ENCODE measurements around the gene NUDCD3.

NUDCD3 gene

DNA sequence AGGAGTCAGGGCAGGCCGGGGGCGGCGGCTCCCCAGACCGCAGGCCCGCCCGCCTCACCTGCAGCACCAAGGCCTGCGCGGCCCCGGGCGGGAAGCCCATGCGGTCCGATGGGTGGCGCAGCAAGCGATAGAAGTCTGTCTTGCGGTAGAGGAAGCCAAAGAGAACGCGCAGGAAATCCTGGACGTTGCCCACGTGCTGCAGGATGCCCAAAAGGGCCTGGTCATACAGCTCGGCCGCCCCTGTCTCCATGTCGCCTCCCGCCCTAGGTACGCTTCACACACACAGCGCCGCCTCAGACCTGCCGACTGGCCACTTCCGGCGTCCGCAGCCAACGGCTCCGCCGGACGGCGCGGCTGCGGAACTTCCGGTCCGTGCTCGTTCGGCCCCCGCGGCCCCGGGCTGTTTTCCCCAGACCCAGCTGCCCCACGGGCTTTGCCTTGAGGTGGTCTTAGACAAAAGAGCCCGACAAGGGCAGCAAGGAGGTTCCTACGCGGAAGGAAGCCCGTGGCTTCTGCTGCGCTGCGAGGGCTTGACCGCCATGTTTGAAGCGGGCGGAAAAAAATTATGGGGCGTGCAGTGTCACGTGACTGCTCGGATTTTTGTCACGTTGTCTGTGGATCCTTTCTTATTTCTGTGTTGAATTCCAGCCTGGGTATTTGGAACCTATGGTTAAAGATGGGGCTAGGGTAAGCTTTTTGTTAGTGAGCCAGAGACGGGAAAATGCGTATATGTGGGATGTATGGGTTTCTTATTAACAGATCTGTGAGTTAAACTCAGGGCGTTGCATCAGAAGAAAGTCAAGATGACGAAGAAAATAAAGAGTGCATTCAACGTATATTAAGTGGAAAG is at the start of gene NUDCD3:
Gene NUDCD3, minus strand, starts transcription at position 308 of the 850 bp plus-strand sequence. Its CDS starts 58 bp downstream, at position 250.
- peak; percentile 87 to 94 for DNase-seq

DNA sequence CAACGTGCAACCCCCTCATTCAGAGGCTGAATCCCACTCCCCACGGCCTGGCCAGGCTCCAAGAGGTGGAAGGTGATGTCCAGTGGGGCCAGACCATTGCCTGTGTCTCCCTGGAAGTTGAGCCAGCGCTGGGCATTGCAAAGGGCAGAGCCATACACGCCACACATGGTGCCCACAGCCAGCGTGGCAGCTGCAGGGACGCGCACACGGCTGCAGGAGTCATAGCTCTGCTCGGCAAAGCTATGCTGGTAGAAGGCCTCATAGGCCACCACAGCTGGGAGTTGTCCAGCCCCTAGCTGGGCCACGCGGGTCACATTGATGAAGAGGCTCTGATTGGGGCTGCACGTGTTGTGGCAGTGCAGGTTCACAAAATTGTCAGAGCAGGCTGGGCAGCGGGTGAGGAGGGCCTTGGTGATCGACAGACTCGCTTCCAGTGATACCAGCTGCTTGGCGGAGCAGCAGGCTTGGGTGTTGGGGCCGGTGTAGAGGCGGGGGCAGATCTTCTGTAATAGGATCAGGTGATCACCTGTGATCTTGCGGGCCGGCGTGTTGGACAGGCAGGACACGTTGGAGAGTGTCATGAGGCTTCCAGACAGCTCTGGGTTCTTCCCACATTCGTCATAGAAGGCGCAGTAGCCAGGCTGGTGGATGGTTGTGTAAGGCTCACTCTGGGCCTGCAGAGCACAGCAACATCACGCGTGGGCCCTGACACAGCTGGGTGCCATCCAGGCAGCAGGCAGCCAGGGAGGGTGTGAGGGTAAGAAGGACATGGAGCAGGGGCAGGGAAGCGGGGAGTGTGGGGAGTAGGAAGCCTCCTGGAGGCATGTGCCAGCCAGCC is 49.4 kb upstream of the NUDCD3 start:
- no peak for DNase-seq

DNA sequence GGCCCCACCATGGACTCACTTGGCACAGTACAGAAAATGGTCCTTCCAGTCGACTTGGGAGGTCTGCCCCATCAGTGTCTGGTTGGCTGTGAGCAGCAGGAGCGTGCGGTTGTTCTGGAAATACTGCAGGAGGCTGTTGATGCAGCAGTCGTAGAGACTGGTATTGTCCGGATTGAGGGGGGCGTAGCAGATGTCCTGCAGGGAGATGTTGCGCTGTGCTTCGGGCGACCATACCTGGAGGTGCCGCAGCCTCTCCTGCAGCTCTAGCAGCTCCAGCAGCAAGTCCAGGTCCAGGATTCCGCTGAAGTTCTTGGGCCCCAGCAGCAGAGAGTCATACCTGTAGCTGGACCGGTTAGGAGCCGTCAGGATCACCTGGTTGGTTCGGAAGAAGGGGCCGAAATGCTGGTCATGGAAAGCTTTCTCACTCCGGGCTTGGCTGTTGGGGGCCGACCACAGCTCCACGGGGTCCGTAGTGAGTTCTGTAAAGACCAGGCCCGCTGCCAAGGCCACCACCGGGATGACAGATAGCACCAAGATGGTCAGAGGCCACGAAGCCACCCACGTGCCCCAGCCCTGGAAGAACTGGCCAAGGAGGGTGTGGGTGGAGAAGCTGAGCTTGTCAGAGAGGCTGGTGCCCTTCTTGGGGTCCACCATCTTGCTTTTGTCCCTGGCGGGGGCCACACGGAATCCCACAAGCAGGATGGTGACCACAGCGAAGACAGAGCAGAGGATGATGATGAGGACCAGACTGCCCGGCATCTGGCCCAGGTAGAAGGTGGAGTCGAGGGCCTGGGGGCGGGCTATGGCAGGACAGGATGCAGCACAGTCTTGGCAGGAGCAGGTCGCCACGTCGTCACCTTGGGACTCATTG is 48.6 kb upstream of the NUDCD3 start:
- DNase-seq = no peak

DNA sequence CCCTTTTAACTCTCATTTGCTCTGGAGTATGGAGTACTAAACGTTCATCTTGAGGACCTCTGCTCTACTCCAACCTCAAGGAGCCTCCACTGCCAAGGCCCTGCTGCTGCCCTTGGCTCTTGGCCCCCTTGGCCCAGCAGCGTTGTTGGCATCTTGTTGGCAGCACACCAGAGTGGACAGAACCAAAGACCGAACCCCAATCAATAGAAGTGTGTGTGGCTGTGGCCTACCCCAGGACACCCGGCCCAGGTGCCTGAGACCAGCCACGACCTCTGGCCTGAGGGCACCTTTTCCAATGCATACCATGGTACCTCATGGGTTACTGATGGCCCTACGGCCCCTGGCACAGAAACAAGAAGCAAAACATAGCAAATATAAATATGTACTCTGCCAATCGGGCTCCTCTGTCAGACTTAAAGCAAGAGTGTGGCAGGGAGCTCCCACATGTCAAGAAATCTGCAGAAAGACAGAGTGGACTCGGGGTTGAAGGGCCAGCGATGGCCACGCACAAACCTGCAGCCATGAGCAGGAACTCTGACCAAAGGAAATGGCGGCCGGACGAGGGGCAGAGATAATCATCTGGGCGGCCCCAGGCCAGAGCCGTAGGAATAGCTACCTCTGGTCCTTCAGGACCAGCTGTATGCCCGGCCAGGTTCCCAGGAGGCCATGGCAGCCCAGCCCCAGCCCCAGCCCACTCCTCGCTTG is 47.8 kb upstream of the NUDCD3 start:
- DNase-seq = no peak

DNA sequence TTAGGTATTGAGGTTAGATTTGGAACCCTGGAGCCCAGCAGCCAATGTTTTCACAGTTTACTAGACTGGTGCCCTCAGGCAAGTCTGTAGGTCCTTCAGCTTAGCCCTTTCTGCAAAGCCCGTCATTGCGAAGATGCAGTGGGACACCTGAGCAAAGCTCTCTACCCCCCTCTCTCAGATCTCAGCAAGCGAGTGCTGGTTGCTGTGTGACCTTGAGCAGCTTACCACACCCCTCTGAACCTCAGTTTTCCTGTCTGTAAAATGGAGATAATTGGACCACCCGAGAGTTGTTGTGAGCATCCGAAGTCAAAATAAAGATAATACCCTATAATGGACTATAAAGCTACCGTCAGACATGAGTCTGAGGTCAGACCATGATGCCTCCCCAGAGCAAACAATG is 47.0 kb upstream of the NUDCD3 start:
- no peak for DNase-seq

DNA sequence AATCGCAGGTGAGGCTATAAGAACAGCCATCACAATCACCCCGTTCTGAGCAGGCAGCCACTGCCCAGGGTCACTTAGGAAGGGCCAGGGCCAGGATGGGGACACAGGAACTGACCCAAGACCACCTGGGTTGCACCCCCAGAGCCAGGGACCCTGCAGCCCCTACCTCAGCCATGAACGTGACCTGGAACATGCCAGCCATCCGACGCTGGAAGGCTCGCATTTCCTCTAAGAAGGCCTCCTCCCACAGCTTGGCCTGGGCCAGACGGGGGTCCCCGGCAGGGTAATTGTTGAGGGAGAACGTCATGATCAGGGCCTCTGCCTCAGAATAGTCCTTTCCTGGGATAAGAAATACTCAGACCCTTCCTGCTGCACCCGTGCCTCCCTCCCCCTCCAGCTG is 45.6 kb upstream of the NUDCD3 start:
- no peak for DNase-seq

DNA sequence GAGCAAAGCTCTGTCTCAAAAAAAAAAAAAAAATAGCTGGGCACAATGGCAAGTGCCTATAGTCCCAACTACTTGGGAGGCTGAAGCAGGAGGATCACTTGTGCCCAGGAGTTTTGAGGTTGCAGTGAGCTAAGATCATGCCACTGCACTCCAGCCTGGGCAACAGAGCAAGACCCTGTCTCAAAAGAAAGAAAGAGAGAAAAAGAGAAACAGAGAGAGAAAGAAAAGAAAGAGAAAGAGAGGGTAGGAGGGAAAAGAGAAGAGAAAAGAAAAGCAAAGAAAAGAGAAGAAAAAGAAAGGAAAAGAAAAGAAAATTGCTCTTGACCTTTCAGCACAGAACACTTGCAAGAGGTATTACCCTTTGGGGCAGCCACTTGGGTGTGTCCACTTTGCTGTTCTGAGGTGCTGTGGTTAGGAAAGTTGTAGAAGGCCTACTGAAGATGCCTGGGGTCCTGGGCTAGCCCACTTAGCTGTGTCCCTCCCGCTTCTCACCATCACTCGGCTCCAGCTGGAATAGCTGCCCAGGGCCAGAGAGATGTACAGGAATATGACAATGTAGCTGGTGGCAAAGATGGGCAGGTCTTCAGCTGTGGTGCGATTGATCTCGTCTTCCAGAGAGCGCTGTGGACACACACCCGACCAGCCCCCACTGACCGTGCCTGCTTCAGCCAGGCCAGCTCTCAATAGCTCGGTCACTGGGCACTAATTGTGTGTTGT is 45.0 kb upstream of the NUDCD3 start:
- DNase-seq = no peak

DNA sequence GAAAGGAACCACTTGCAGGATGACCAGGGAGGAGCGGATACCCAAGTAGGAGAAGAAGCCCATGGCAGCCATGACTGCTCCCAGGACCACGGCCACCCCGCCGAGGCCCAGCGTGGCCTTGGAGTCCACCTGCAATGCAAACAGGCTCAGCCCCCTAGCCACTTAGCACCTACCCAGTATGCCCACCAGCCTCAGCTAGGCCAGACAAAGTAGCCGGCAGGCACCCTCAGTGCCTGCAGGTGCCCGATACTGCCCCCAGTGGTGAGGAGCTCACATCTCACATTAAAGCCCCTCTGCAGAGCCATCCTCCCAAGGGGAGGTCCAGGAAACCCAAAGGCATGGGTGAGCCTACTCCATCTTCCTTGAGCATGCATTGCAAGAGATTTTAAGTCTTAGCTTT is 44.0 kb upstream of the NUDCD3 start:
- DNase-seq = peak; percentile 73 to 80

DNA sequence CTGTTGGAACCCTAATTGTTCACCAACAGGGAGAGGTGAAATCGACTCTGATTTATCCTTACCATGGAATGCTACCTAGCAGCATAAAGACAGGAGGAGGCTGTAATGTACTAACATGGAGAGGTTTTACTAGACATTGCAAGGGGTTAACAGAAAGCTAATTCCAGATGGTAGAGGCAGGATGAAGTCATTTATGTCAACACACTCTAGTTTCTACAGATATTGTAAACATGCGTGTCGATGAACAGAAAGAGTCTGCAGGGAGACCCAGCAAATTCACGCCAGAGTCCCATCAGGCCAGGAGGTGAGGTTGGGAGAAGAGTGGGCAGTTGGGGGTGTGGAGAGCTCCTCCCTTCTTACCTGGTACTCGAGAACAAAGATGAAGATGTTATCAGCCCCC is 43.6 kb upstream of the NUDCD3 start:
- no peak for DNase-seq

DNA sequence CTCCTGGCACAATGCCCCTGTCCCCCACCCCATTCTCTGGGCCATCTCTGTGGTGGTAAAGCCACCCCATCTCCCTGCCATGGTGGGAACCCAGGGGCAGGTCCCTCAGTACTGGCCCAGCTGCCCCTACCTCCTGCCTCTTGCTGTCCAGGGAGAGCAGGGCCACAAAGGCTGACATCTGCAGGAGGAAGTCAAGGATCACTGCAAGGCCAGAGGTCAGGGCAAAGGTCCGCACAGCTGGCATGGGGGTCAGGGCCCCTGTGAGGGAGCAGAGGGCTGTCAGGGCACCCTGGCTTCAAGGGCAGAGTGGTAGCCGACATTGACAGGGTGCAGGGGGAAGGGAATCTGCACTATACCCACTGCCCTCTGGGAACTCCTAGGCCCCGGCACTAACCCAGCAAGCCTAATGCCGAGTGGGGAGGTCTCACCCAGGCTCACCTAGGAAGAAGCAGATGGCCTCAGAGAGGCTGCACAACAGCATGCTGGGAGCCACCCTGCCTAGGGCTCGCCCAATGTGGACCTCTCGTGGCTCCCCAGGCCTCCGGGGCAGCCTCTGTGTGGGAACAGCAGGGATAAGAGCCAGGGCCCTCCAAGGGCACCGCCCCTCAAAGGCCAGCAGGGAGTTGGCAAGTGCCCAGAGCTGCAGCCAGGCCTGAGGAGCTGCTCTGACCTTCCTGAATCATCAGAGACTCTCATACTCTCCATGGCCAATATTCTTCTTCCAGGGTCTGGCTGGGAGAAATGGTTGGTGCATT is 43.0 kb upstream of the NUDCD3 start:
- no peak for DNase-seq

DNA sequence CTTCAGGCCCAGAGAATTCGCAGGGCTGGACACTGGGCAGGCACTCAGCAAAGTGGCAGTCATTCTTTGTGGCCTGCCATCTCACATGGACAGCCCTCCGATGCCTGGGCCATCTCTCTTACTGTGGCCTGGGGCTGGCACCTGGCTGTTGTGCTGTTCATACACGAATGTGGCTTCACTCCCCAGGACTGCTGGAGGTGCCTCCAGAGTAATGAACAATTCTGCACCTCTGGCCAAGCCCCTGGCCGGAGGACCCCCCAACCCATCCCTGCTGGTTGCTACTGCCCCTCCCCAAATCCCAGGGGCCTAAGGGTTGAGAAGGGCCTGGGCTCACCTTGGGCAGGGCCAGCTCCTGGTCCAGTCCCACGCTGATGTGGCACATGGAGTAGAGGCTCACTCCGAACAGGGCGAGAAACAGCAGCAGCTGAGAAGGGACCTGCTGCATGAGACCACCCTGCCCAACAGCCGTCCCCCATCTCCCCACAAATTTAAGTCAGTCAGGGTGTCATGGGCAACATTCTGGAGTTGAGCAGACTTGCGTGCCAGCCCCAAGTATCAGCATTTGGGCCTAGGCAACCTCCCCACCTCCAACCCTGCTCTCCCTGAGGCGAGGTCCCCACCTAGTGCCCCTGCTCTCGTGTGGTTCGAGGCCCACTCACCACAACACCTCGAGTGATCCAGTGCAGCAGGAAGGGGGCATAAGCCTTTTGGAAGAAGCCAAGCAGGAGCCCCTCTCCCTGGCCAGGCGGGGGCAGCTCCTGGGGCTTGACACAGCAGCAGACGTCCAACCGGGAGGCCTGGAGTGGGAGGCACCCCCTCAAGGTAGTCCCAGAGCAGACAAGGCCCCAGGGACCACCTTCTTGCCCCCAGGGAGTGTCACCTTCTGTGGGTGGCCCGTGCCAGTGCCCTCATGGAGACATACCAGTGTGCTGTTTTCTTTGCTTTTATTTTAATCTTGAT is 41.2 kb upstream of the NUDCD3 start:
- DNase-seq = no peak

DNA sequence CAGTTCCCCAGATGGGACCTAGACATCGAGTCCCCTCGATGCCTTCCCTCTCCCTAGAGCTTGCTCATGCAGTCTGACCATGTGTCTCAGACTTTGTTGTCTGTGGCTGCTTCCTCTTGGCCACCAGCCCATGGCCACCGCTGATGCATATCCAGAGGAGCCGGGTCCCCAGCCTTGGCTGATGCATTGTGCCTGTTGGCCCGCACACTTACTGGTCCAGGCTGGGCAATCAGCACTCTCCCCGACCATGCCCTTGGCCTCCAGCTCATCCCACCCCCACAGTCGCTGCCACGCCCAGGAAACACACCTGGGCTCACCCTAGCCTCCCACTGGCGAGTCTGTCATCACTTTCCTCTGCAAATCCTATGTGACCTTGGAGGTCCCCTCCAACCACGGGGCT is 40.5 kb upstream of the NUDCD3 start:
- no peak for DNase-seq

DNA sequence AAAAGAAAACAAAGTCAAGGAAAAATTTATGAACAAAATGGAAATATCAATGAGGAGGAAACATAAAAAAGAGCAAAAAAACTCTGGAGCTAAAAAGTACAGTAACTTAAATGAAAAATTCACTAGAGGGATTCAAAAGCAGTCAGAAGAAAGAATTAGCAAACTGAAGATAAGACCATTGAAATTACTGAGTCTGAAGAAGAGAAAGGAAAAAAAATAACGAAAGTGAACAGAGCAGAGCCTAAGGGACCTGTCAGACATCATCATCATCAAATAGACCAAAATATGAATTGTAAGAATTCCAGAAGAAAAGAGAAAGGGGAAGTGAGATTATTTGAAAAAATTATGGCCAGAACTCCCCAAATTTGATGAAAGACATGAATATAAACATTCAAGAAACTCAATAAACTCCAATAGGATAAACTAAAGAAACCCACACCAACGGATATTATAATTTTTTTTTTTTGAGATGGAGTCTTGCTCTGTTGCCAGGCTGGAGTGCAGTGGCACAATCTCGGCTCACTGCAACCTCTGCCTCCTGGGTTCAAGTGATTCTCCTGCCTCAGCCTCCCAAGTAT is 34.4 kb upstream of the NUDCD3 start:
- DNase-seq = no peak

DNA sequence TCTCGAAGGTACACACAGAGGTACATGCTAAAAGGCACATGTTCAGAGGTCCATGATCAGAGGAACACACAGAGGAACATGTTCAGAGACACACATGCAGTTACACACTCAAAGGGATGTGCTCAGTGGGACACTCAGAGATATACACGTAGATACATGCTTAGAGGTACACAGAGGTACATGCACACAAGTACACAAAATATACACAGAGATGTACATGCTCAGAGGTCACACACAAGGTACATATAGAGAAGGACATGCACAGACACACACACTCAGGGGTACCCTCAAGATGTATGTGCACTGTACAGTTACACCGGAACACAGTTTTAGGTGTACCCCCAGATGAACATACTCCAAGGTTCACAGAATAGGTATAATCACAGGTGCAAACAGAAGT is 31.9 kb upstream of the NUDCD3 start:
- no peak for DNase-seq

DNA sequence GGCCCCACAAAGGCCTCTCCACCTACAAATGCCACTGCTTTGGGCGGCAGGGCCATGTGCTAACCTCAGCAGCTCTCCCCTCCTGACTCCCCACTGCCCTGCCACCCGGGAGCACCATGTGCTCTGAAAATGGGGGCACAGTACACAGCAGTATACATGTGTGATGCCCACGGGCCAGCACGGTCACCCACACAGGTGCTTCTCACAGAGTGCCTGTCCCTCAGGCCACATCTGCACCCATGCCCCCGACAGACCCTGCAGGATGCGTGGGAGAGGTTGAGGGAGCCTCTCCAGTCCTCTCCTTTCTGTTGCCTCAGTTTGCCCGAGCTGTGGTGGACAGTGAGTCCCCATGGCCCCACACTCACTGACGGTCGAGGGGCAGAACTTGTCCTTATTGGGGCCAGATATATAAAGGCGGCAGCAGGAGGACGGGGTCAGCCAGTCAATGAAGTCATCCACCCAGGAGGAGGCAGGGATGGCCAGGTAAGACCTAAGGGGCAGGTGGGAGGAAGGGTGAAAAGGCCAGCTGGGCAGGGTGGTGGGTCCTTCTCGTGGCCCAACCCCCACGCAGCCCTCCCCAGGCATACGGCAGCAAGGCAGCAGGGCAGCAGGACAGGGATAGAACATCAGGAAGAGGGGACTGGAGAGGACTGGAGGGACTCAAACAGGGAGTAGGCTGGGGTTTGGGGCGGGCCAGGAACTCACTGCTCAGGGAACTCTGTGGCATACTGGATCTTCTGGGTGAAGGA is 31.1 kb upstream of the NUDCD3 start:
- DNase-seq = no peak

DNA sequence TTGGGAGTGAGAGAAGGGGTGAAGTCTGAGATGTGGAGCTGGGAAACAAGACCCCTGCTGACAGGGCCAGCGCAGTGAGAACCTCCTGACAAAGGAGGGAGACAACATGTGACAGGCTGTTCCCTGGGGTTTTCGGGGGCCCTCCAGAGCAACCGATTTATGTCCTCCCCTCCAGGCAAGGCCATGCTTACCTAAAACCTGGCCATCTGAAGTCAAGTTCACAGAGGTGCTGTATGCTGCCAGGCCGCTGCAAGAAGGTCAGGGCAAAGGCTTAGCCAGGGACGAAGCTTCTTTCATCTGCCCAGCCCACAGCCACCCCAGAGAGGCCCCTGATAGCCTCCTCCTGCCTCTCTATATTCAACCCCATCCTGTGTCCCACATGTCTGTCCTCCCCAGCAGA is 30.1 kb upstream of the NUDCD3 start:
- no peak for DNase-seq

DNA sequence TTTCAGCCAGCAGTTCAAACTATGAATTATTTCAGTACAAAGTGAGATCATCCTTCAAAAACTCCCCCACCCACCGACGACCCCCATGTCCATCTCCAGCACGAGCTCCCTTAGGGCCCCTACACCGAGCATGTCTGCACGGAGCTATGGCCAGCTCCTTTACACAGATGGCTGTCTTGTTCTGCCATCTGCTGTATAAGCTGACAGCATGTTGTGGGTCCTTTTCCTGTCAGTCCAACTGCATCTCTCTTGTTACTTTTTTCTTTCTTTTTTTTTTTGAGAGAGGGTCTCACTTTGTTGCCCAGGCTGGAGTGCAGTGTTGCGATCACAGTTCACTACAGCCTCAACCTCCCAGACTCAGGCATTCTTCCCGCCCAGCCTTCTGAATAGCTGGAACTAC is 29.1 kb upstream of the NUDCD3 start:
- DNase-seq = no peak

DNA sequence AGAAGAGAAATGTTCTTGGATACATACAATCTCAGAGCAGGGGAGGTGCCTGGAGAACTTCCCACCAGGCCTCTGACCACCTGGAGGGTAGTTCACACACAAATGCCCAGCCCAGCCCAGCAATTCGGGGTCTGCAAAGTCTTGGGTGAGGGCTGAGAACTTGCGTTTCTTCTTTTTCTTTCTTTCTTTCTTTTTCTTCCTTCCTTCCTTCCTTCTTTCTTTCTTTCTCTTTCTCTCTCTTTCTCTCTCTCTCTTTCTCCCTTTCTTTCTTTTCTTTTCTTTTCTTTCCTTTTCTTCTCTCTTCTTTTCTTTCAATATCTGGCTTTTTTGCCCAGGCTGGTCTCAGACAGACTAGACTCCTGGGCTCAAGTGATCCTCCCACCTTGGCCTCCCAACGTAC is 28.3 kb upstream of the NUDCD3 start:
- DNase-seq = no peak

DNA sequence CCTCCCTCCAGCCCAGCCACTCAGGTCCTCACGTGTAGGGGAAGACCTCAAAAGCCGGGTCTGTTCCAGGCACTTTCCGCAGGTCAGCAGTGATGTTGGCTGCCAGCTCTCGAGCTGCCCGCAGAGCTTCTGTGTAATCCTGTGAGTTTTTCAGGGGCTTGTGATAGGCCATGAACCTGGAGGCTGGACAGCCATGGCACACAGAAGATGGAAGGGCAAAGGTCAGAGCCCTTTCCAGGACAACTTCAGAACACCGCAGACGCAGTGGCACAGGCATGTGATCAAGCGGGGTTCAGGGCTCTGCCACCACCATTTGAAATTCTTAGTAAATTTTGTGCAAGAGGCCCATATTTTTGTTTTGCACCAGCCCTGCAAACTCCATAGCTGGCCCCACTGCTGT is 26.7 kb upstream of the NUDCD3 start:
- no peak for DNase-seq
